NCI-H2107 treated with DMSO at 0.1 percent for 48 hours (cell line): ENCODE data around the gene LINGO4.

ENCODE experiments used
- DNase-seq: peaks from one replicate; lab custom pipeline; 2025; ENCODE audit not compliant: unreplicated experiment; lab: John Stamatoyannopoulos, UW

LINGO4 gene

DNA sequence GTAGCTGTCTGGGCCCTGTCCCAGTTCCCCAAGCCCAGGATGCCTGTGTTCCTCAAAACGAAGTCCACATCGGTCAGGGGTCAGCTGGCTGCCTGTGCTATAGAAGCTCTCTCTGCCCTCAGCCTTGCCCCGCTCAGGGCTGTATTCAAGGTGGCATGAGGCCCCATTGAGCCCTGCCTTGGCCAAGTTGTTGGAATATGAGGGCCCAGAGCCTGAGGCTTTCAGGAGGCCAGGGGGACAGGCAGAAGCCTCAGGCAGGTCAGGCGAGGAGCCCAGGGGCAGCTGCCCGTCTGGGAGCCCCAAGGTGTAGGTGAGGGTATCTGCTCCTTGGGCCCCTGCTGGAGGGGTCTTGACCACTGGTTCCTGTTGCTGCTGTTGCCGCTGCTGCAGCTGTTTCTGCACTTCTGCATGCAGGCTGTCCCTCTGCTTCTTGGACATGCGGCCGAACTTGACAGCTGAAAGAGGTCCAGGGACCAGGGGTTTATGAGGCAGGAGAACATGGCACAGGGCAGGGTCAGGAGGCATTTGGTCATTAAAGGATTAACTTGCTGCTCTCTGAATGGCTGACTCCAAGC is 9.8 kb upstream of the LINGO4 start:
- no peak for DNase-seq

DNA sequence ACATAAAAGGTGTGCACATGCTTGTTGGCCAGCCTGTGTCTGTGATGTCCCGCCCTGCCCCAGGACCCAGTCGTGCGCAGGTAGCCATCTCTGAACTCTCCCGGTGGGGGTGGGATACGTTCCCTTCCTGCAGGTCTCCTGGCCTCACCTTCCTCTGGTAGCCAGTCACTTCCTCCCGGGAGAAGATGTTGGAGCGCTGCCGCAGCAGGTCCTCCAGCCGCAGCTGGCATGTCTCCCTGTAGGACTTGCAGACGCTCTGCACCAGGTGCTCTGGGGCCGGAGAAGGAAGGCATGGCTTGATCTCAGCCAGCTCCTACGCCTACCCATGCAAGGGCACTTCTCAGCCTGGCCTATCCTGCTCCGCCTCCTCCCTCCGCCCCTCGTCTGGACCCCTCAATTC is 9.2 kb upstream of the LINGO4 start:
- DNase-seq = no peak

- DNase-seq = no peak
Measured at GRCh38 chr1:151813271-151813977, 8.2 kb upstream of the LINGO4 start.

- no peak for DNase-seq
Measured at GRCh38 chr1:151811181-151811580, 6.0 kb upstream of the LINGO4 start.

- DNase-seq = no peak
Measured at GRCh38 chr1:151809985-151810556, 4.9 kb upstream of the LINGO4 start.

DNA sequence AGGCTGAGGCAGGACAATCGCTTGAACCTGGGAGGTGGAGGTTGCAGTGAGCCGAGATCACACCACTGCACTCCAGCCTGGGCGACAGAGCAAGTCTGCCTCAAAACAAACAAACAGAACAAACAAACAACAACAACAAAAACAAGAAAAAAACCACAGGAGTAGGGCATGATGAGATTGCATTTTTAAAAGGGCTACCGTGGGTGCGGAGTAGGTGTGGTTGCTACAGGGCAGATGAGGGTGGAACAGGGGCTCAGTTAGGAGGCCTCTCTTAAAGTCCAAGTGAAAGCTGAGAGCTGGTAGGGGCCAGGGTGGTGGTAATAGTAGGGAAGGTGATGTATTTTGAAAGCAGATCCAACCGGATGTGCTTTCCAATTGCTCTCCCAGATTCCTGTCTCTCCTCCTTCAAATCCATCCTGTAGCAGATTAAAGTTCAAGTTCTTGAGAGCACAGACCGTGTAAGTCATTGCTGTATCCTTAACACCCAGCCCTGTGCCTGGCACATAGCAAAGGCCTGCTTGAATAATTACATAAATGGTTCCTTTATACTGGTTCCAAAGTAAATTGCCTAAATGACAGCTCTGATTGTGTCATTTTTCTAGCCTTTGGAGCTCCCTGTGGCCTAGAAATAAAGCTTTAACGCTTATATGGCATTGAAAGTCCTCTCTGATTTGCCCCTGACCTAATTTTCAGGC is 4.2 kb upstream of the LINGO4 start:
- DNase-seq = no peak

DNA sequence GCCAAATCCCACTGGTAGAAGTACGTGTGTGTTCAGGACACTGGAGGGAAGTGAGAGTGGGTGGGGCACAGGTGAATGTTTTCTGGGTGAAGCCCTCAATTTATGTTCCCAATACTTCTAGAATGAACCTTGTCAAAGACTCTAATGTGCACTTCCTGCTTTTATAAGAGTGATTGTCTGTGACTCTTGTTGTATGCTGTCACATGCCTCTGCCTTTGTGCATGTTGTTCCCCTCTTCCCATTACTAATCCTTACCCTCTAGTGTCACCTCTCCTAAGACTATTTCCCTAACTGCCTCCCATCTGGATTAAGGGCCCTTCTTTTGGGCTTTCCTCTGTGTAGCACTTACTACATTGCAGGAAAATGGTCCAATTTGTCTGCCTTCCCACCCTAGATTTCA is 2.5 kb upstream of the LINGO4 start:
- no peak for DNase-seq

DNA sequence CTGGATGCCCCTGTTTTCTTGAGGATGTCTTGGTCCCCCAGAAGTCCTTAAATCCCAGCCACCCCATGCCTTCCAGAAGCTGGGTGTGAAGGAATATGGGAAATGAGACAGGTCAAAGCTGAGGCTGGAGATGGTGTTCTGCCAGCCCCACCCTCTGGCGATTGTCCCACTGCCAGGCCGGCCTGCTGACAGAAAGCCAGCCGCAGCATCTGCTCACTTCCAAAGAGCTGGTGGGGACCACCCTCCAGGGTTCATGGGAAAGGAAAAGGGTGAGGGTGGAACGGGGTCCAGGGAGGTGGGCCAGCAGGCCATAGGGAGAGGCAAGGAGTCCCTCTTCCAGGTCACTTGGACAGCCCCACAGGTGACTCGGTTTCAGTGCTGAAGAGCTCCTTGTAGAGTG is 1.9 kb upstream of the LINGO4 start:
- no peak for DNase-seq

DNA sequence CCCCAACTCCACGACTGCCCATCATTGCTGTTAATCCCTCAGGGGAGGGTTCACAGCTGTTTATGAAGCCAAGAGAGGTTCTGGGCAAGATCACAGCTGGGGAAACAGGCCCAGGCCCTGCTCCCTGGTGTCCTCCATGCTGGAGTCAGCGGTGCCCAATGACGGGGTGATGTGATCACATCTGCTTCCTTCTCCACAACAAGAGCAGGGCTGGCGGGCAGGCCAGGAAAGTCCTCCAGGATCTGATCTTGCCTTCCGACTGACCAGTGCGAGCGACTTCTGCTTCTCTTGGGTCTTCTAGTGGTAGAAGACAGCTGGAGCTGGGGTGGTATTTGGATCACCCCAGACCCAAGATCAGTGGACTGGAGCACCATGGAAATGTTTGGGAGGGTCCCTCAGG is 951 bp upstream of the LINGO4 start:
- no peak for DNase-seq

GRCh38 chr1:151803915-151804314 is 1.3 kb downstream of the LINGO4 start:
- no peak for DNase-seq

DNA sequence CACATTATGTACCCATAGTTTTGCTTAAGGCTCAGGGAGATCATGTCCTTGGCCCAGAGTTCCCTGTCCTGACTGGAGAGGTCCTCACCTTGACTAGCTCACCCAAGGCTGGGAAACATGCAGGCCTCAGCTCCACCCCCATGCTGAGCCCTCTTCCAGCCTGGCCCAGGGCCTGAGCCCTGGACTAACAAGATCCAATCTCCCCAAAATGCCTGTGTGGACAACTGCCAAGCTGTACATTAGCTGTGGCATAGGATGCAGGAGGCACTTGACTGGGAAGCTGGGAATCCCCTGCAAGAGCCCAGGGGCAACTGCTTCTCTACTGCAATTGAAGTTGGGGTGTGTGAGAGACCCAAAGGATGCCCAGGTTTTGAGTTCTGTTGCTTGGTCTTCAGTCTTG is 2.1 kb downstream of the LINGO4 start:
- DNase-seq = no peak

DNA sequence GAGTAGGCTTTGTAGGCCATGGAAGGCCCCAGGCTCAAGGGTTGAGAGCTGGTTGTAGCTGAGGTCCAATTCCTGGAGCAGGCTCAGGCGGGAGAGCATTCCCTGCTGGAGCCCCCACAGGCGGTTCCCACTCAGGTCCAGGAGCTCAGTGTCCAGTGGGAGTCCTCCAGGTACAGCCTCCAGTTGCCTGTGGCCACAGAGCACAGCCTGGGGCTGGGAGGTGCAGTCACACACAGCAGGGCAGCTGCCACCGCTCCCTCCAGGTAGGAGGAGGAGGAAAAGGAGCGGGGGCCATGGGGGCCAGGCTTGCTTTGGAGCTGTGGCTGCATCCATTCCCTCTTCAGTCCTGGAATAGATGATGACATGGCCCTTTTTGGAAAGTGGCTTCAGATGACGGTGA is 2.8 kb downstream of the LINGO4 start:
- no peak for DNase-seq

DNA sequence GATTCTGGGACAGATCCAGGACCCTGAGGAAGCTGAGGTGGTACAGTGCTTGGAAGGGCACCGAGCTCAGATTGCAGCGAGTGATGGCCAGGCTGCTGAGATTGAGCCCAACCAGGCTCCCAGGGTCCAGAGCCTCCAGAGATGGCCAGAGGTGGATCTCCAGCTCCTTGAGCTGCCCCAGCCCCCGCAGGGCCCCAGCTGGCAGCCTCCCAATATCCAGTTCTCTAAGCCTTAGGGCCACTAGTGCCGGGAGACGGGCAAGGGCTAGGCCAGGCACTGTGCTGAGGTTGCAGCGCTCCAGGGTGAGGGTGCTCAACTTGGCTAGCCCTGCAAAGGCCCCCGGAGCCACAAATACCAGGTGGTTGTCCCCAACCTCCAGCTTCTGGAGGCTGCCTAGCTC is 3.4 kb downstream of the LINGO4 start:
- DNase-seq = no peak

- no peak for DNase-seq
Measured at GRCh38 chr1:151801310-151801820, 3.9 kb downstream of the LINGO4 start.

DNA sequence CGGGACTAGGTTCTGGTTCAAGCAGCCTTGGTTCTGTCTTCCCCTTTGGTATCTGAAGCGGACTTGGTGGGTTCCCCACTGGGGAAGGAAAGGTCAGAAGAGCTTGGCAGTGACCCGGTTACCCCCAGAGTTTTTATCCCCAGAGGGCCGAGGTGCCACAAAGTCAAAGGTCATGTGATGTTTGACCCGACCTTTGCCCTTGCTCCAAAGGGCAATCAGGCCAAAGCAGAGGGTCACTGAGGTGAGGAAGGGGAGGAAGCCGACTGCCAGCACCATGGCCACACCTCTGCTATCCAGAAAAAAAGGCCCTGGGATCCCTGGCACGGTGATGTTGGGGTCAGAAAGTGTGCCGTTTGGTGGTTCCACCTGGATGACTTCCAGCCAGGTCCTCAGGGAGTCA is 4.4 kb downstream of the LINGO4 start:
- DNase-seq = no peak

DNA sequence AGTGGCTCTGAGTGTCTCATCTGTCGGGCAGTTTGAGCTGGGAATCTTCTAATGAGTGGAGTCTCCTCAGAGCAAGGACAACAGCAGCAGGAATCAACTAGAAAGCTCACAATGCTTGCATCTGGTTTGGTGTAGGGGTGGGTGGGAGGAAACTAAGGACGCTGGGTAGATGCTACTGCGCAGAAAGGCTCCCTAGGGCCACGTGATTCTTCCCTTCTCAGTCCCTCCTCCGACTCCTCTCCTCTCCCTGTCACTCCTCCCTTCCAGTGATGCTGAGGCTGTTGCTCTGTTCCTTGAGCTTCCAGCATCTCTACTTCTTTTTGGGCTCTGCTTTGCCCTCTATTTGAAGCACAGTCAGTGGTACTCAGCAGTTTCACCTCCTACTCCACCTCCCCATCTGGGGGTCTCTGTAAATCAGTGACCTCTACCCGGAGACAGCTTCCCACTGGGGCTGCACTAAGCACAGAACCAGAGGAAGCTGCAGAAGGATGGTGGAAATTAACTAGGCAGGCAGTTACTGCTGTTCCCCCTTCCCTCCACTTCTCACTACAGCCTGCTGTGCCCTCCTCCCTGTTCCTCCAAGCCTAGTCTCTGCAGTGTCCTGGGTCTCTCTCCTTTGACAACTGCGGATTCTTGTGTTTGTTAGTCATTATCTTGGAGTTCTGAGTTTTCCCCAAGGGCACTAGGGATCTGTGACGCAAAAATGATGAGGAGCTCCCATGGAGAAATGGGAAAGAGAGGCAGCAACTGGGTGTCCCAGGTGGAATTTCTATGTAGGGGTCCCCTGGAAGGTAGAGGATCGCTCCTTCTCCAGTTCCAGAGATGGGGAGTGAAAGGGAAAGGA is 5.8 kb downstream of the LINGO4 start:
- DNase-seq = no peak

GRCh38 chr1:151798571-151798970 is 6.6 kb downstream of the LINGO4 start:
- no peak for DNase-seq

GRCh38 chr1:151790940-151791651 is 14.1 kb downstream of the LINGO4 start:
- peak; percentile 22 for DNase-seq

GRCh38 chr1:151790071-151790939 is 14.9 kb downstream of the LINGO4 start, which contains the start of gene TDRKH:
TDRKH (minus strand) TSS chr1:151790500; CDS start chr1:151783022, 7,478 bp downstream.
- peak; percentile 100 for DNase-seq
